DND-41 (cell line): ENCODE results near the gene COL25A1.

Source experiments
- CTCF ChIP-seq: IDR thresholded peaks from 2 replicates; pipeline ENCODE4 v1.5.1; 2012; ENCODE audit warnings: borderline replicate concordance, low read length, moderate library complexity, mild to moderate bottlenecking; ENCODE audit not compliant: poor library complexity, severe bottlenecking; ENCODE audit errors: extremely low read depth
- EZH2 ChIP-seq: IDR thresholded peaks from 3 replicates; pipeline ENCODE4 v1.6.1; 2012; ENCODE audit warnings: borderline replicate concordance, low read depth, mild to moderate bottlenecking, moderate library complexity, low read length, inconsistent platforms; ENCODE audit not compliant: severe bottlenecking

- TF ChIP-seq CTCF (no peak), EZH2 (no peak)
Measured at GRCh38 chr4:108916638-108917037, 385.8 kb downstream of the COL25A1 start.
